COLO668 (cell line): ENCODE measurements around the gene FOXQ1.
"Not testable (repeated sequence)": the region's sequence is repeated elsewhere in the genome, so short reads cannot be mapped to it uniquely, and the experiment has no call there.

ENCODE experiments used
- DNase-seq: peaks from one replicate; lab custom pipeline; 2025; ENCODE audit not compliant: unreplicated experiment; lab: John Stamatoyannopoulos, UW

The FOXQ1 gene

GRCh38 chr6:1361717-1362116 lies 49.8 kb downstream of the FOXQ1 start:
- DNase-seq = not testable (repeated sequence)

- DNase-seq = no peak
Measured at GRCh38 chr6:1362643-1363042, 50.7 kb downstream of the FOXQ1 start.

GRCh38 chr6:1363298-1363697 lies 51.4 kb downstream of the FOXQ1 start:
- DNase-seq = no peak

GRCh38 chr6:1363729-1364572 lies 52.1 kb downstream of the FOXQ1 start:
- no peak for DNase-seq
